Stimulated activated CD4-positive, alpha-beta T cell treated with anti-CD3 and anti-CD28 coated beads, TNF-alpha, amount 100 ng/mL, for 48 hours (primary cell): ENCODE measurements around the gene ANKRD13A.
"Not testable (repeated sequence)": the region's sequence is repeated elsewhere in the genome, so short reads cannot be mapped to it uniquely, and the experiment has no call there.

Source experiments
- DNase-seq, 3 donors: peaks; one replicate each; pipeline ENCODE4 v3.0.0-alpha.2; 2020; ENCODE audit warnings: low read depth in 3 of 3

ANKRD13A gene

GRCh38 chr12:109983432-109984142, 15.6 kb upstream of the ANKRD13A start:
- no peak for DNase-seq

DNA sequence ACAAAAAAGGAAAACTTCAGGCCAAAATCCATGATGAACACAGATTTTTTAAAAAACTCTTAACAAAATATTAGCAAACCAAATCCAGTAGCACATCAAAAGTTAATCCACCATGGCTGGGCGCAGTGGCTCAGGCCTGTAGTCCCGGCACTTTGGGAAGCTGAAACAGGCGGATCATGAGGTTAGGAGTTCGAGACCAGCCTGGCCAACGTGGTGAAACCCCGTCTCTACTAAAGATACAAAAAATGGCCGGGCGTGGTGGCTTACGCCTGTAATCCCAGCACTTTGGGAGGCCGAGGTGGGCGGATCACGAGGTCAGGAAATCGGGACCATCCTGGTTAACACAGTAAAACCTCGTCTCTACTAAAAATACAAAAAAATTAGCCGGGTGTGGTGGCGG, 13.0 kb upstream of the ANKRD13A start:
- DNase-seq, result not testable (repeated sequence)

- no peak for DNase-seq
Measured at GRCh38 chr12:109987615-109988014, 11.6 kb upstream of the ANKRD13A start.

GRCh38 chr12:109988274-109988673, 11.0 kb upstream of the ANKRD13A start:
- DNase-seq, result no peak

DNA sequence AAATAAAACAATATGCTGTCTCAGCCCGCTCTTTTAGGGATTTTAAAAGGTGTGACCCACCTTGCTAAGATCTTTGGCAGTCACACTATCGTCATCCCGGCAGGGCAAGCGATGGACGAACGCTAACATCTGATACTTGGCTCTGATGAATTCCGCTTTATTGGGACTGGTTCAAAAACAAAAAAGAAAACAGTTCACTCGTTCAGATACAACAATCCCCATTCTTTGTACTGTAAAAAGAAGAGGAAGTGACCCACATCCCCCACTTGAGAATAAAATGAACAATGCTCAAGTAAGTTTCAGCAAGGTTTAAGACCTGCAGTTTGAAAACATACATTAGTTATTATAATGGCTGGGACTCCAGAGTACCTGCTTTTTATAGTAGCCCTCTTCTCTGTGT, 10.3 kb upstream of the ANKRD13A start:
- no peak for DNase-seq

DNA sequence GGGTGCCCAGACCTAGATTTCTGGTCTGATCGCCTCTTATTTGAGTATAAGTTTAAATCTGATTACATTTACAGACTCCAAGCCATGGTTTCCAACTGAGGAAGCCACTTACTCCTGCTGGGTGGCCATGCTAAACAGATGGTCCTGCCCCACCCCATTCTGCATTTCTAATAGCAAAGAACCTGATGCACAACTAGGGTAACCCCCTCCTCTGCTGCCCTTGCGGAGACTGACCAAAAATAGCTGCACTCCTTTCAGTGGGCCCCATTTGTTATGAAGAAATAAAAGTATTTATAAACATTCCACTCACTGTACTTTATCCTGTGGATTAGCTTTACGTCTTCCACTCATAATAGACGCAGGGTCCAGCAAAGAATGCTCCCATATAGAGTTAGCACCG, 9.8 kb upstream of the ANKRD13A start:
- DNase-seq, result no peak

GRCh38 chr12:109991586-109991985, 7.6 kb upstream of the ANKRD13A start:
- DNase-seq, result no peak

- no peak for DNase-seq
Measured at GRCh38 chr12:109993091-109993490, 6.1 kb upstream of the ANKRD13A start.

- DNase-seq, result no peak
Measured at GRCh38 chr12:109994401-109995175, 4.6 kb upstream of the ANKRD13A start.

DNA sequence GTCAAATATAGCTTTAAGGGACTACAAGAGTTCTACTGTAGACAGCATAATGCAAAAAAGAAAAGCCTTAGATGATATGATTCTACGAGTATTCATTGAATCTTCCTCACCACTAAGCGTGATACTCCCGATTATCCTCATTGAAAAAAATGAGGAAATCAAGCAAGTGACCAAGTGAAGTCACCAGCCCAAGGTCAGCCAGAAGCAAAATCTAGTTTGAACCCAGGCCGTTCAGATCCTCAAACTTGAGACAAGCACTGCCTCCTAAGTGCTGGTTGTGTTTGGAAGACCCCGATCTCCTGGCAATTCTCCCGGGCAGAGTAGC, 3.9 kb upstream of the ANKRD13A start:
- no peak for DNase-seq

DNA sequence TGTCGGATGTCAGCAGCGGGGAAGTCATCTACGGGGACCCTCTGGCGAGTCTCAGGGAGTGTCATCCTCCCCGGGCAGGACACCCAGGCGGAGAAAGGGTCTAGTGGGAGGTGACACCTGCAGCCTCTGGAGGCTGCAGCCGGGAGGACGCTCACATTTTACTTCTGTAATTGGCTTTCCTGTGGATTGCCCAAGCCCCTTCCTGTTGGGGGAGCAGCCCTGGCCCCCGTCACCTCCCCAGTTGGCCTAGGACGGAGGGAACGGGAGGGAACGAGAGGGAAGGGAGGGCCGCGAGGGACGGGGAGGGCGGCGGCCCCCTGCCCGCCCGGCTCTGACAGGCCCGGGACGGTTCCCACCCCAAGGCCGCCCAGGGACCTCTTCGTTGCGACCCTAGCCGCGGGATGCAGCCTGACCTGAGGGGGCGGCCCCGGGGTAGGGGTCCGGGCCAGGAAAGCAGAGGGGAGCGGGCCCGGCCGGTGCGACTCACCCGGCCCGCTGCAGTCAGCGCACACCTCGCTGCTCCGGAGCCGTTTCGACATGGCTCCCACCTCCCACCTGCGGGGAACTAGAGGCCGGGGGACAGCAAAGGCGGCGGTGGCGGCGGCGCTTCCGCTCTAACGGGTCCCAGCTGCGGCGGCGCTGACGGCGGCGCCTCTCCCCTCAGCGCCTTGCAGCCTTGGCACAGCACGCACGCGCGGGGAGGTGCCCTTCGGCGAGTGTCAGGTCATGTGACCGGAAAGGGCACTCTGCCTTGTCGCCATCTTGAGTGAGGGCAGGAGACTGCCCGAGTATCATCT, 3.3 kb upstream of the ANKRD13A start, which contains the start of gene GIT2:
Gene GIT2, minus strand, starts transcription at position 683 of the 797 bp plus-strand sequence. Its CDS starts 144 bp downstream, at position 539.
- peak; percentile 89 to 93 (median 90) for DNase-seq

DNA sequence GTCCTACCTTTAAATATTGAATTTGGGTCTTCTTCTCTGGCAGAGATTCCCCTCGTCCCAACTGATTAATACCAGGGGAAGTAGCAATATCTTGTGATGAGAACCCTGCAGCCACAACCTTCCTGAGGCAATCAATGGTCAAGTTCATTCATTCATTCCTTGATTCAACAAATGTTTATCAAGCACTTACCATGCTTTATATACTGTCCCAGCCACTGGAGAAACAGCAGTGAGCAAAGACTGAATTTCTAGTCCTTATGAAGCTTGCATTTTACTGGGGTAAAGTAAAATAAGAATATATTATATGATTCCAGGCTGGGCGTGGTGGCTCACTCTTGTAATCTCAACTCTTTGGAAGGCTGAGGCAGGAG, 2.8 kb upstream of the ANKRD13A start:
- no peak for DNase-seq

DNA sequence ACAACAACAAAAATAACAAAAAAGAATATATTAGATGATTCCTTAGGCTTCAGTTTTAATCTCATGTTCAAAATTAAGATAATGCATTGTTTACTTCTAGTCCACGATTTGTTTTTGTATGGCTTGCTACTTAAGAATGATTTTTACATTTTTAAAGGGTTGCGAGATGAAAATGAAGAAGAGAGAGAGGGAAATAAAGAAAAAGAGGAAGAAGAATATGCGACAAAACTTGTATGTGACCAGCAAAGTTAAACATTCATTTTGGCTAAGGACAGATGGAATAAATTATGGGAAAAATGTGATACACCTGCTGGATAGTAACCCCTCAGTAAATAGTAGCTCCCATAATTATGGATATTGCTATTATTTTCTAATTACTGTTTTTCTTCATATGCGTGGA, 1.8 kb upstream of the ANKRD13A start:
- no peak for DNase-seq

- no peak for DNase-seq
Measured at GRCh38 chr12:109998241-109998903, 858 bp upstream of the ANKRD13A start.

DNA sequence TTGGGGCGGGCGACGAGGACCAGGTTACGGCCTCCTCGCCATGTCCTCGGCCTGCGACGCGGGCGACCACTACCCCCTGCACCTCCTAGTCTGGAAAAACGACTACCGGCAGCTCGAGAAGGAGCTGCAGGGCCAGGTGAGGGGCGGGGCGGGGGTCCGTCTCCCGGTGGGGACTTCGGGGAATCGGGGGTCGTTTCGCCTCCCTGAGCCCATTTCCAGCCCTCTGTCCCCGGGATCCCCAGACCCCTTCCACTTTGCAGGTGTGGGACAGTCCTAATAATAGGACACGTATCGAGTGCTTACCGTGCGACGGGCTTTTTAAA, 380 bp downstream of the ANKRD13A start:
- DNase-seq, result no peak

DNA sequence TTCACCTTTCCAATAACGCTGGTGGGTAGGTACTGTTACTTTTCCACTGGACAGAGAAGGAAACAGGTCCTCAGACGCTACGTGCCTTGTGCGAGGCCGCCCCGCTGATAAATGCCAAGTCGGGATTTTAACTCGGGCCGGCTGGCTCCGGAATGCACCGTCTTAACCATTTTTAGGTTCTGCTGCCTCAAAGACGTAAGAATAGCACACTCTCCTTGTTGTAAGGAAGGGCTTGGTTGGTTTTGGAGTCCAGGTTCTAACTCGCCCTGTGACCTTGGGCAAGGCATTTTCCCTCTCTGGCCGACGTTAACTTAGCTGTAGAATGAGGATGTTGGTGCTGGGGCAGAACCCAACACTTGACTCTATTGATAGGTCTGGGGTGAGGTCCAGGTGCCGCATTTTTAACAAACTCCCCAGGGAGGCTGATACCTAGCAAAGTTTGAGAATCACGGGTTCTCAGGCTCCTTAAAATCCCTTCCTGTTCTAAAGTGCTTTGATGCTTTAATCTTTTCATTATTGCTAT, 814 bp downstream of the ANKRD13A start:
- no peak for DNase-seq

GRCh38 chr12:110001596-110001995, 2.4 kb downstream of the ANKRD13A start:
- DNase-seq, result no peak

- DNase-seq, result no peak
Measured at GRCh38 chr12:110002676-110003515, 3.7 kb downstream of the ANKRD13A start.

- no peak for DNase-seq
Measured at GRCh38 chr12:110004598-110004997, 5.4 kb downstream of the ANKRD13A start.

DNA sequence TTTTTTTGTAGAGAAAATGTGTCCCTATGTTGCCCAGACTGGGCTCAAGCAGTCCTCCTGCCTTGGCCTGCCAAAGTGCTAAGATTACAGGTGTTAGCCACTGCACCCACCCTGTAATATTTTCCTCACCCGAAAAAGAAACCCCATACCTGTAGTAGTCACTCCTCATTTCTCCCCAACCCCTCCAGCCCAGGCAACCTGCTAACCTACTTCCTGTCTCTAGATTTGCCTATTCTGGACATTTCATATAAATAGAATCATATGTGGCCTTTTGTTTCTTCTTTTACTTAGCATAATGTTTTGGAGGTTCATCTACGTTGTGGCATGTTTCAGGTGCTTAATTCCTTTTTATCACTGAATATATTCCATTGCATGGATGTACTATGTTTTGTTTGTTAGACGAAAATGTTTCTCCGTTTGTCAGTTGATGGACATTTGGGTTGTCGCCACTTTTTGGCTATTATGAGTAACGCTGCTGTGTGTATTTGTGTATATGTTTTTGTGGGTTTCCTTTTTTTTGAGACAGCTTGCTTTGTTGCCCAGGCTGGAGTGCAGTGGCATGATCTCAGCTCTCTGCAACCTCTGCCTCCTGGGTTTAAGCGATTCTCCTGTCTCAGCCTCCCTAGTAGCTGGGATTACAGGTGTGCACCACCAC, 6.2 kb downstream of the ANKRD13A start:
- DNase-seq, result no peak

- DNase-seq, result no peak
Measured at GRCh38 chr12:110006115-110006514, 6.9 kb downstream of the ANKRD13A start.
